GM21447 (cell line): ENCODE data around the gene HSPH1.
"Not testable (repeated sequence)": the region's sequence is repeated elsewhere in the genome, so short reads cannot be mapped to it uniquely, and the experiment has no call there.

Experiments
- ATAC-seq: cut with Tn5 transposase; IDR thresholded peaks from one replicate; pipeline ENCODE4 v1.9.1; 2021; ENCODE audit not compliant: unreplicated experiment

Gene HSPH1

DNA sequence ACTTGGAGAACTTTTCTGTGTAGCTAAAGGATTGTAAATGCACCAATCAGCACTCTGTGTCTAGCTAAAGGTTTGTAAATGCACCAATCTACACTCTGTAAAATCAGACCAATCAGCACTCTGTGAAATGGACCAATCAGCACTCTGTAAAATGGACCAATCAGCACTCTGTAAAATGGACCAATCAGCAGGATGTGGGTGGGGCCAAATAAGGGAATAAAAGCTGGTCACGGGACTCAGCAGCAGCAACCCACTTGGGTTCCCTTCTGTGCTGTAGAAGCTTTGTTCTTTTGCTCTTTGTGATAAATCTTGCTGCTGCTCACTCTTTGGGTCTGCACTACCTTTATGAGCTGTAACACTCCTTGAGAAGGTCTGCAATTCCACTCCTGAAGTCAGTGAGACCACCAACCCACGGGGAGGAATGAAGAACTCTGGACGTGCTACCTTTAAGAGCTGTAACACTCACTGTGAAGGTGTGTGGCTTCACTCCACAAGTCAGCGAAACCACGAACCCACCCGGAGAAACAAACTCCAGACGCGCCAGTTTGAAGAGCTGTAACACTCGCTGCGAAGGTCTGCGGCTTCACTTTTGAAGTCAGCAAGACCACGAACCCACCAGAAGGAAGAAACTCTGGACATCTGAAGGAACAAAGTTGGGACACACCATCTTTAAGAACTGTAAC, 16.2 kb upstream of the HSPH1 start:
- ATAC-seq = not testable (repeated sequence)

DNA sequence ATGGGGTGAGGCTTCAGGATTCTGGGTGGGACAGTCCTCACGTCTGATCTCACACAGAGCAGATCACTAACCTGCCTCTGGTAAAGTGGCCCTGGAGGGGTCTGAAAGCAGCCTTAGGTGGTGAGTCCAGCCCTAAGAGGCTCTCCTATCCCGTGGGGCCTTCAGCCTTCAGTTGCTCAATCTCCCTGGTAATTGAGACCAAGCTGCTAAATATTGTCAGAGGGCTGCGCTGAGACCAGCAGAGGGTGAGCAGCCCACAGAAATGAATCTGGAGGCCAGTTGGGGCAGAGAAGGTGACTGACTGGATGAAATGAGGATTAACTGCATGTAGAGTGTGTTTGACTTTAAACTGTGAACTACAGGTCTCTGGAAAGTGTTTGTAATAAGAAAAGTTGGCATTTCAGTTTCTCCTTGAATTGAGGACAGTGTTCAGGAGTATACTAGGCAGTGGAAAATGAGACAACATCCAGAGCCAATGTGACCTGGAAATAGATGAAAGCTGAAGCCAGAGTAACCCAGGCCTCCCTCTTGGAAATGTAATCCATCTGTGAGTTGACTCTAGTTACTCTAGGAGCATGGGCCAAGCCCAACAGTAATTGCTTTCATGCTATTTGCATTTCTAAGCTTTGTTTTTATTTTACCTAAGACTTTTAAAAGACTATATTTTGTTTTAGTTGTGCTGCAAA, 14.3 kb upstream of the HSPH1 start:
- ATAC-seq = no peak

DNA sequence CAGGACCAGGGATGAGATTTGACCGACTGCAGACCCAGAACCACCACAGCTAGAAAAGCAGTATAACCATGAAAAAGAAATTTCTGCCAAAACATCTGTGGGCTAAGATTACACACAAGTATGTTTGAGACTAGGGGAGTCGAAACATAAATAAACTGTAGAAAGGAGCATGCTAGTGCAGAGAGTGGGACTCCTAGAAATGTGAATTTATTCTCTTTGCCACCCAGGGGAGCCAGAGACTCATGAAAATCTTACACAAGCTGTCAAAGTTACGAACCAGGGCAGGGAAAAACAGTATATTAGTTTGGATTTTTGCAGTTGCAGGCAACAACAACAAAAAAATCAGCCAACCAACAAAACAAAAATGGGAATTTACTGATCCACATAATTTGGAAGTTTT, 12.3 kb upstream of the HSPH1 start:
- no peak for ATAC-seq

DNA sequence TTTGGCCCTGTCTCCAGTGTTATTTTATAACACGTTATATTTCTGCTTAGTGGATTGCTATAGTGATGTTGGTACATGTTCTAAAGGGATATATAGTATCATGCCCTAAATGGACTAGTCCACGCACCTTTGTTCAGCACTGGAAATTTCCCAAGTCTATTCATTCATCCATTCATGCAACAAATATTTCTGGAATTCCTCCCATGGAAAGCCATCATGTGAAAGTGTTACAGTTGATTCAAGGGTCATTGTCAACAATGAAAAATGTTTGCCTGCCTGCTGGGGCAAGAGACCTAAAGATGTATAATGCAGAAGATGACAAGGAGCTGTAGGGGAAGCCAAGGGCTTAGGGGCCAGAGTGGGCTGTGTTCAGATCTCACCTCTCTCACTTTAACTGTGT, 10.8 kb upstream of the HSPH1 start:
- no peak for ATAC-seq

DNA sequence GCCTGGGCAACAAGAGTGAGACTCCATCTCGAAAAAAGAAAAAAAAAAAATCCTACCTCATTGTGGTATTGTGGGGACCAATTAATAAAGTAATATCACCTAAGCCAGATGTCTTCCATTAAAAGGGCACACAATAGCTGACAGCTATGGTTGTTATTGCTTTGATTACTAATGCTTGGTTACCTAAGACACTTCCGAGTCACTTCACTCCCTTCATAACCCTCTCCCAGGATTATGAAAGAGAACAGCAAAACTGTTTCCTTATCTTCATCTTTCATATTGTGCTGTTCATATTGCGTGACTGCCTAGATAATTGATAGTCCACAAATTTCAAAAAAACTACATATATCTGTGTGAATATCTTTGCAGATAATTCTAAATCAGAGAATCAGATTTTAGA, 10.3 kb upstream of the HSPH1 start:
- no peak for ATAC-seq

DNA sequence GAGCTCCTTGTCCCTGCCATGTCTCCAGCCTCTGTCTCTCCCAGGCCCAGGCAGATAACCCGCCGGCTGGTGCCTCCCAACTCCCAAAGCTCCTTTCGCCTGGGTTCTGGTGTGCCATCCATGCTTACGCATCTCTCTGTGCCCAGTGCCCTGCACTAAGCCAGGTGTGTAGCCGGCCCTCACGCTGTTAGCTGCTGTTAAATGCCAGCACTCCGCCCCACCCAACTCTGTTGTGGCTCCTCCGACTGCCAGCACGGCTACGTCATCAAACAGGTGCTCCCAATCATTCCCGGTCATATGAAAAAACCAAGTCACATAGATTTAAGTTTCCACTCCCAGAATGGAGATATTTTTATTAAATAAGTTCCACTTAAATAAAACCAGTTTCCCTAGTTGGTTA, 7.0 kb upstream of the HSPH1 start:
- no peak for ATAC-seq

DNA sequence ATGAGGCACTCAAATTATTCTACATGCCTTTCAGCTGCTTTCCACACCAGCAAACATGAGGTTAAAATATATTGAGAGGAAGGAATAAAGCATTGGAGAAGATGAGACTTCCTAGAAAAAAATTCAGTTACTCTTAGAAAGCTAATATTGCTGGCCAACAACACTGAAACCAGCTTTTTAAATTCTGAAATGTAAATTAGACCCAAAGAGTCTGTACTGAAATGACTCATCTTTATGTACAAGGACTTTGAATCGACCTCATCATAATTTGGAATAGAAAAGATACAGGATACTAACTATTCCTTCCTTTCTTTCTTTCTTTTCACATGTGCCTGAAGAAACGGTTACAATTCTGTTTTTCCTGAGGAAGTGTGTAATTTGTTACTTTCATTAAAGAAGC, 6.5 kb upstream of the HSPH1 start:
- no peak for ATAC-seq

DNA sequence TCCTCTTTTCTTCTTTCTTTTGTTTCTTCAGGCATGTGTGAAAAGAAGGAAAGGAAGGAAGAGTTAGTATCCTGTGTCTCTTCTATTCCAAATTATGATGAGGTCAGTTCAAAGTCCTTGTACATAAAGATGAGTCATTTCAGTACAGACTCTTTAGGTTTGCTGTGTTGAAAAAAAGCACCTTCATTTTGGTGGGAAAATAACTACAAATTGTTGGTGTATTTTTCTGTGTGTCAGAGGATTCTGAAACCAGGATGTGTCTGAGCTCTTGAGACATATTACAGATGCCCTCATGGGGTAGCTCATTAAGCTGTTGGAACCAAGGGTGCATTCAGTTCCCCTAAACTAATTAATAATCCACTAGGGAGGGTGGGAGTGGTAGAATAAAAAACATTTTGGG, 5.8 kb upstream of the HSPH1 start:
- peak; percentile 65 for ATAC-seq

DNA sequence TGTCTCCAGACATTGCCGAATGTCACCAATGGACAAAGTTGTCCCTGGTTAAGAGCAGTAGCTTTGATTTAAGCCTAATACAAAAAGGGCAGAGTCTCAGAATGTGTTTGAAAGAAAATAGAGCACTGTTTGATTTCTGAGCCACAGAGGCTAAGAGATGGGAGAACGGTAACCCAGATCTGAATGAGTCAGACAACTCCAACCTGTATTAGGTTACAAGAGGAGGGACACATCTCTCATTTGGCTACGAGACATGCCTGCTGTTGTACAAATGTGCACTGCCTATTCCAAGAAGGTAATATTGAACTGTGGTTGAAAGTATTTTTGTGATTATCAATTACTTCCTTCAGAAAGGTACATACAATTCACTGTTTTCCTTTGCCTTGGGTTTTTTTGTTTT, 4.9 kb upstream of the HSPH1 start:
- ATAC-seq = no peak

DNA sequence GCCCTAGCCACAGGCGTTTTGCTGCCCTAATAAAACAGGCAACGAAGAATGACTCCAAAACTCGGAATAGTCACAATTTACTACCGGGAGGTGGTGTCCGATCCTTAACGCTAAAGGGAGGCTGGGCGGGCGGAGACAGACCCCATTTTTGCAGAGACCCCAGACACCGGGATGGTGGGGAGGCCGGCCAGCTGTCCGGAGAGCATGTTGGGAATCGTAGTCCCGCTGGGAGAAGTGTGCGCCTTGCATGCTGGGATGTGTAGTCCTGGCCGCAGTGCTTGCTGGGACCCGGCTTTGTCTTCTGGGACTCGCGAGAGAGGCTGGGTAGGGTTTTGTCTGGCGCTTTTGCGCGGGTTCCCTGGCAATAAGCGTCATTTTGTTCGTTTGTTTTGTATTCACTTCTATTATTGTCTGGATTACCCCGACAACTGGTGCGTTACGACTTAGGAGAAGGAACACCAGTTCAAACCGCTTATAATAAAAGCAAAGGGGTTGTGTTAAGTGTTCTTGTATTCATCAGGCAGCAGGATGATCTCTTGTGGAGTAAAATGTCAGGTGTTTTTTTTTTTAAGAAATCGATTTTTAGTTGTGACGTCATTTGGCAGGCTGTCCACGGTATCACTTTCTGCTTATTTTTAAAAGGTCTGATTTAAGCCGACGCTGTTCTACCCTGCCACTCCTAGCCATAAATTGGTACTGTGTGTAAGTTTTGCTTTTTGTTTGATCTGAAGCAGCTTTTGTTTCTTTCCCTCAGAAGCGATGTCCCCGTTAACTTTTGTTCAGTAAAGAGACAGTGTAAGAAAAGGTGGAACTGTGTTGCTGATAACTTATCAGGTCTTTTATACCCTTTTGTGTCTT, 676 bp upstream of the HSPH1 start:
- ATAC-seq = peak; percentile 86

DNA sequence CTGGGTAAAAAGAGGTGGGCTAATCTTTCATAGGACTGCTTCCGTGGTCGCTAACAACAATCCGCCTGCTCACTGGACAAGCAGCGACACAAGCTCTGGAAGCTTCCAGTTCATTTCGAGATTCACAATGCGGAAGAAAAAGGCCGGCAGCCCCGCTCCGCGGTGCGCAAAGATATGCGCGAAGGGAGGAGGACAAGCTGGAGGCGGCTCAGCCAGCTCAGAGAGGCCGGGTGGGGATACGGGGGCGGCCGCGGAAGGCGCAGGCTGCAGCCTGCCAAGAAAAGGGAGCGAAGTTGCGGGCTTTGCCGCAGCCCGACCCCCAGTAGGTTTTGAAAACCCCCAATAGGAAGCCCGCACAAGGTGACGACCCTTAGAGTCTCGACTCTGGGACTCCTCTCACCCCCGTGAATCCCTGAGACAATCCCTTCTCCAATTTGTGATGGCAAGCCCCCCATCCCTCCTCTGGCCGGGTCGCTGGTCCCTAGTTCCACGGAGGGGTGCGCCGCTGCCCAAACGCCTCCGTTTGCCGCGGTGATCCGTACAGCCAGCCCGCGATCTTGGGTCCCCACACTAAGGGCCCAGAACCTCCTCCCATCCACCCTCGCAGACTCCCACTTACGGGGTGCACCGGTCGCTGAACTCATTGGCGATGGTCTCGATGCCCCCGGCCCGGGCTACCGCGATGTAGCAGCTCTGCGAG, 697 bp downstream of the HSPH1 start:
- peak; percentile 25 for ATAC-seq

DNA sequence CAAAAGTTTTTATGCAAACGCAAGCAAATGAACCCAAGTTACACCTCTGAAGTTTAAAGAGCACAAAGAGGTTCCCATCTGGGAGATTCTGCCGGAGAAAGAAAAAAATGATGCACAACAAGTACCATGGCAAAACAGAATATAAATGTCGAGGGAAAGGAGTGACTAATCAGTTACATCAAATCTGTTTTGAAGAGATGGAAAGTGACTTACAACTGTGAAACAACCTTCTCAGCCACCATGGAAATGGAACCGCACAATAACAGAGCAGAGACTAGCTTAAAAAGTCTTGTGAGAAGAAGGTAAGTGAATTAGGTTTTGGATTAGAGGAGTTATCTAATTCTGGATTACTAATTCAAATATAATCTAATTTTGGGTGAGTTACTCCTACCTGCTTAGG, 2.4 kb downstream of the HSPH1 start:
- ATAC-seq = no peak

DNA sequence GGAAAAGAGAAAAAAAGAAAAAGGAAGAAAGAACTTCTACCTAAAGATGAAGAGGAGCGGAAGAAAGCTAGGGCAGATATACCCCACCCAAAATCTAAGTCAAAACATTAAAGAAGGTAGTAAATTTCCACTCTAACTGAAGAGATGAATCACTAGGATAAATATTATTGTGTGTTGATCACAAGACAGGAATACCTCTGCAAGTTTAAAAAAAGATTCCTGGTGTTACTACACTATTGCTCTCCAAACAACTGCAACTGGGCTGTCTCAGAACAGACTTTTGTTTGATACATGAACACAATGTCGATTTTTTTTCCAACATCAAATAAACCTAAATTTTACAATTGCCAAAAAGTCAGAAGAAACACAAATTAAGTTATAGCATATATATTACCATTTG, 6.8 kb downstream of the HSPH1 start:
- no peak for ATAC-seq

DNA sequence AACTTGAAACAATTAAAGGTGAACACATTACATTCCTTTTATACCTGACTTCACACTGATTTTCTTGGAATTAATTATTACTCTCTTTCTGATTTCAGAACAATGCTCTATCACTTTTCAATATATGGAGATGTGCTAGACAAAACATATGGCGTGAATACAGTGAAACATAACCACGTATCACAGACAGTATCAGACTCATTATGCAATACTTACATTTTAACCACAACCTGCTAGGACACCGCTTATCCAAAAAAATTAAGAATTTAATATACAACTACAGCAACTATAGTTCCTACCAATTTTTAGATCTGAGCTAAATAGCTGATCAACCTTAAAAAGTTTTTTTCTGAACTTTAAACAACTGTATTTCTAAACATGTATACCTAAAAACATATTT, 9.9 kb downstream of the HSPH1 start:
- no peak for ATAC-seq

DNA sequence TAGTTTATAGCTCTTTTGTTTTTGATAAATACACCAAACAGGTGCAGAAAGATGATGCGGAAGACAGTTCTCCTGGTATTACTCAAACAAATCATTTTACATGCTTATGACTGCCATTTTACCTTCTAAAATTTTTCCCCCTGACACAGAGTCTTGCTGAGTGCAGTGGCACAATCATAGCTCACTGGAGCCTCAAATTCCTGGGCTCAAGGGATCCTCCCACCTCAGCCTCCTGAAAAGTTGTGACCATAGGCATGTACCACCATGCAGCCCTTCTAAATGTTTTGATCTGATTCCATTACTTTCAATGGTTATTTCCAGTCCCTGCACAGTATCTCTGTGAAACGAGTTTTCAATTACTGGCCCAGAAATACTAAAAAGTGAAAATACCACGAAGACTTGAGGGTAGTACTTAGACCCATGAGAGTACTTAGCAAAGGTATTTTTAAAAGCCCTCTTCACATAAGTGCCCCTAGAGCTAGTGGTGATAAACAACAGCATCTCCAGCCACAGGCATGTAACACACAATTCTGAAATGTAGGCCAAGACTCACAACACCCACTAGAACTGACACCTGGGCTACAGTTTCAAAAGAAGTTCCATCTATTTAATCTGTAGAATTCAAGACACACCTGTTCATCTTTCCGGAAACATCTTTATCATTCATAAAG, 11.3 kb downstream of the HSPH1 start:
- ATAC-seq = no peak

DNA sequence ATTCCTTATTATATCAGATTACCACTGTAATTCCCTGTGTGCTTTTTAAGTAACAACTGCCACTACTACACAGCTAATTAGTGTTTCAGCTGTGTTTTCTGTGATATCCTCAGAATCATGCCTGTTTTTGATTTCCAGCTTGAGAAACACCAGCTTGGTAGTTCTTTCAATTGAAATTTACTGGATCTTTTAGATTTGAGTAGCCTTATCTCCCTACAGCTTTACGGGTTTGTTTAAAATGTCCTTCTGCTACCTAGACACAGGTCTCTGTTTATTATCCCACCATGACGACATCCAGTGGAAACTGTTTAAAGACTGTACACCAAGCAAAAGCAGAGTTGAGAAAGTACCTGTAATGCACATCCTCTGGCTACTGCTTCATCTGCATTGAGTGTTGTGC, 12.1 kb downstream of the HSPH1 start:
- no peak for ATAC-seq

DNA sequence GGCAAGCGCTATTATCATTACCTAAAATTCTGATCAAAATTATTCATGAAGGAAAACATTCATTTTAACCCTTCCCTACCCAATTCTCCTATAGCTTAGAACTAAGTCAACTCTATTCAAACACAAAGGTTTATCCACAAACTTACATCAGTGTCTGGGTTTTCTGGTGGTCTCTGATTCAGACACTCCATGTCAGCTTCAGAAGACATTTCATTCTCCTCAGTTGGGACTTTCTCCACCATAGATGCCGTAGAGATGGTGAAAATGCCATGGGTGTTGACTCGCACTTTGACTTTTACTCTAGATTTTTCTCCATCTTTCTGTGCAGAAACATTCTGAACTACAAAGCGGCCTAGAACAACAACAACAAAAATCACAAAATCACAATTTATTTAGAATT, 16.3 kb downstream of the HSPH1 start:
- no peak for ATAC-seq

DNA sequence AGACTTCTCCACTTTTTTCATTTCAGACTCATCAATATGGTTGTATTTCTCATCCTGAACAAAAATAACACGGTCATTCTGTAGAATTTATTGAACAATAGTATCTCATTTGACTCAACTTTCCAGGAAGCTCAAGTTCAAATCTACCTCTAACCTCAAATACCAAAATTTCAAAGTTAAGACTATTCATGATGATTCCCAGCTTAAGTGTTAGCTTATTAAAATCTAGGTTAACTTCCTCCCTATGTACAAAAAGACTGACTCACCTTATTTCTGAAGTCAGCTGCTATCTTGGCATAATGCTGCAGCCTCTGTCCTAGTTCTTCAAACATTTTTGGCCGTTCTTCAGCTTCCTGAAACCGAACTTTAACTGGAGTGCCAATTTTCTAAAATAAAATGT, 23.2 kb downstream of the HSPH1 start:
- ATAC-seq = no peak

DNA sequence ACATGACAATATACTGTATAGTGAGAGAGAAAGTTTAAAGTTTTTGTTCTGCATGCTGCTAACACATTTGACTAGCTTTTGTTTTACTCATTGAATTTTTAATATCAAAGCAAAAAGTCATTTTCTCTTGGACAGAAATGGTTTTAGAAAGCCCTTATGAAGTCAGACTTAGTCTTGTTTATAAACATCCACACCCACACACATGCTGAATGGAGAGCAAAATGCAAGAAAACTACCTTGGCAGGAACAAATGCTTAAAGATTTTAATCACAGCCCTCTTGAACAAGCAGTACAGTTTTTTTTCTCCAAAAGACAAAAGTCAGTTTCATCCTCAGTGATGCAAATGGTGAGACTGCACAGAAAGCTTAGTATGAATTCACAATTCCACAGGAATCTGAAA, 25.0 kb downstream of the HSPH1 start:
- no peak for ATAC-seq

DNA sequence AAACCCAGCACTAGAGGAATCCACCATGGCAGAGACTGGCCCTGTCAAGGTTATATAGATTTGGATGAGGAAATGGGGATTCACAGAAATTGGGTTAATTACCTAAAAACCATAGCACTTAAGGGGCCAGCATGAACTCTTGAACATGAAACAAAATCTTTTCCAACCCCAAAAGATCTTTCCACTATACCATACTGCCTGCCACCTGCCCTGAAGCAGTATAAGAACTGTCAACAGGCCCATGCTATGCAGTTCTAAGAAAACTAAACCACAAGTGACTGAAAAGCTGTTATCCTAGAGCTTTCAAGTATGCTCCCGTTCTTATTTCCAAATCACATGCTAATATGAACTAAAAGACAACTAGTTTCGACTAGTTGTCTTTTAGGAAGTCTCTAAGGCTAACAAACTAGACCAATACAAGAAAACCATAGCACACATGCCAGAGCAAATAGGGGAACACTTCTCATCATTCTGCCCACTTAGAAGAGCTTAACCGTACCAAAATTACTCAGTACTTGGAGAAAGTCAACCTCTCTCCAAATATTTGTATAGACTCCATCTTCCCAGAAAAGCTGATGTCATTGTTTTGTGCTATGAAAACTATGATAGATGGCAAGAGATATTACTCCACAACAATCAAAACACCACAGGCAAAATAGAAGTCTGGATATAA, 27.5 kb downstream of the HSPH1 start:
- ATAC-seq = no peak
